IMR-90 (cell line): ENCODE measurements around the gene PDCD11. TPM values are rescaled to one million over a fixed set of nuclear protein-coding genes. Genes with fewer than 3 reads are reported as not detected.

Experiments used
- ATAC-seq: fragments of 200-7000 bp; cut with Tn5 transposase; 2 replicates; pipeline ENCODE4 v1.9.1; 2020; ENCODE audit warnings: low read depth, mild to moderate bottlenecking, moderate library complexity
- BruUV-seq: library from RNA; stranded (reverse); fragments of 400-500 nt; replicated peaks from 2 replicates; lab custom pipeline; 2021; lab: Mats Ljungman, UMichigan
- CTCF ChIA-PET: fragments of 300-600 bp; formaldehyde crosslinking; extraction: SDS; loops from one replicate; lab custom pipeline; 2021; ENCODE audit warnings: antibody characterized with exemption; lab: Yijun Ruan, JAX
- POLR2A ChIA-PET: fragments of 300-600 bp; sonication (Branson Sonifier 250); formaldehyde crosslinking; loops from one replicate; lab custom pipeline; 2022; ENCODE audit warnings: antibody characterized with exemption; ENCODE audit not compliant: unreplicated experiment; lab: Charles Lee
- DNase-seq: peaks from one replicate; pipeline ENCODE4 v3.0.0; 2013
- H2AFZ ChIP-seq: replicated peaks from 2 replicates; pipeline ENCODE3; 2013; ENCODE audit warnings: low read length, mild to moderate bottlenecking; ENCODE audit not compliant: poor library complexity
- H2AK5ac ChIP-seq: 2 replicates; pipeline ENCODE4 v1.6.1; 2013; ENCODE audit warnings: low read depth, low read length, inconsistent platforms
- H2AK9ac ChIP-seq: replicated peaks from 2 replicates; pipeline ENCODE3; 2013; ENCODE audit warnings: mild to moderate bottlenecking, low read depth, low read length, moderate library complexity; ENCODE audit not compliant: poor library complexity
- H2BK120ac ChIP-seq: 2 replicates; pipeline ENCODE4 v1.6.1; 2013; ENCODE audit warnings: low read depth, low read length, inconsistent platforms
- H2BK15ac ChIP-seq: 3 replicates; pipeline ENCODE4 v1.6.1; 2013; ENCODE audit warnings: low read depth, low read length, inconsistent platforms
- H2BK20ac ChIP-seq: 2 replicates; pipeline ENCODE4 v1.6.1; 2013; ENCODE audit warnings: low read depth, mild to moderate bottlenecking, inconsistent platforms, low read length, moderate library complexity
- H2BK5ac ChIP-seq: 2 replicates; pipeline ENCODE4 v1.6.1; 2013; ENCODE audit warnings: mild to moderate bottlenecking, low read depth, low read length, inconsistent platforms; ENCODE audit not compliant: poor library complexity, severe bottlenecking
- H3K14ac ChIP-seq: replicated peaks from 2 replicates; pipeline ENCODE4 v1.6.1; 2013; ENCODE audit warnings: low read depth, low read length, inconsistent platforms
- H3K18ac ChIP-seq: 2 replicates; pipeline ENCODE4 v1.6.1; 2013; ENCODE audit warnings: low read depth, low read length, control low read depth
- H3K23ac ChIP-seq: 2 replicates; pipeline ENCODE4 v1.6.1; 2013; ENCODE audit warnings: low read depth, low read length, inconsistent platforms
- H3K27ac ChIP-seq: 2 replicates; pipeline ENCODE4 v1.5.1; 2013; ENCODE audit warnings: mild to moderate bottlenecking, control low read depth, low read length; ENCODE audit not compliant: insufficient read depth
- H3K27me3 ChIP-seq: 2 replicates; pipeline ENCODE4 v1.6.1; 2013; ENCODE audit warnings: low read length; ENCODE audit not compliant: control insufficient read depth, insufficient read depth
- H3K36me3 ChIP-seq: 2 replicates; pipeline ENCODE4 v1.6.1; 2013; ENCODE audit warnings: low read length, mixed read lengths; ENCODE audit not compliant: control insufficient read depth, insufficient read depth
- H3K4ac ChIP-seq: 2 replicates; pipeline ENCODE4 v1.6.1; 2013; ENCODE audit warnings: low read depth, low read length, inconsistent platforms
- H3K4me1 ChIP-seq: 2 replicates; pipeline ENCODE4 v1.6.1; 2013; ENCODE audit warnings: low read length, mixed read lengths; ENCODE audit not compliant: control insufficient read depth, insufficient read depth
- H3K4me2 ChIP-seq: 2 replicates; pipeline ENCODE4 v1.6.1; 2013; ENCODE audit warnings: low read depth, mild to moderate bottlenecking, control low read depth, low read length, moderate library complexity
- H3K4me3 ChIP-seq: 2 replicates; pipeline ENCODE4 v1.5.1; 2013; ENCODE audit warnings: low read depth, mild to moderate bottlenecking, control low read depth, low read length, moderate library complexity; ENCODE audit not compliant: insufficient read depth
- H3K56ac ChIP-seq: 2 replicates; pipeline ENCODE4 v1.6.1; 2013; ENCODE audit warnings: low read length, inconsistent platforms; ENCODE audit not compliant: insufficient read depth; ENCODE audit errors: extremely low read depth
- H3K79me1 ChIP-seq, 2 experiments: 2 replicates each; pipeline ENCODE4 v1.6.1; 2013; ENCODE audit warnings: low read length in 2 of 2, inconsistent platforms in 1 of 2, low read depth in 1 of 2
- H3K9ac ChIP-seq: 2 replicates; pipeline ENCODE4 v1.6.1; 2013; ENCODE audit warnings: low read depth, low read length, control low read depth
- H3K9me1 ChIP-seq: 2 replicates; pipeline ENCODE4 v1.6.1; 2013; ENCODE audit warnings: low read length, inconsistent platforms; ENCODE audit not compliant: insufficient read depth
- H3K9me3 ChIP-seq: 2 replicates; pipeline ENCODE4 v1.6.1; 2013; ENCODE audit warnings: low read length; ENCODE audit not compliant: control insufficient read depth, insufficient read depth
- H4K20me1 ChIP-seq: 2 replicates; pipeline ENCODE4 v1.6.1; 2013; ENCODE audit warnings: low read length, inconsistent platforms; ENCODE audit not compliant: insufficient read depth
- H4K5ac ChIP-seq: 2 replicates; pipeline ENCODE4 v1.6.1; 2013; ENCODE audit warnings: mild to moderate bottlenecking, low read depth, low read length, control low read depth
- H4K8ac ChIP-seq, 2 experiments: 2 replicates each; pipeline ENCODE4 v1.6.1; 2013; ENCODE audit warnings: low read depth in 2 of 2, low read length in 2 of 2, control low read depth in 1 of 2, inconsistent platforms in 1 of 2
- H4K91ac ChIP-seq: 2 replicates; pipeline ENCODE4 v1.6.1; 2013; ENCODE audit warnings: low read depth, low read length, inconsistent platforms; ENCODE audit not compliant: insufficient read depth
- ELK1 ChIP-seq: fragments of 150-350 bp; IDR thresholded peaks from 2 replicates; pipeline ENCODE4 v1.6.1; 2016; ENCODE audit warnings: low read depth, mild to moderate bottlenecking, low read length, moderate library complexity, borderline replicate concordance
- MAFK ChIP-seq: IDR thresholded peaks from 2 replicates; pipeline ENCODE4 v1.6.1; 2012; ENCODE audit warnings: low read depth, low read length, improper control_type of control experiment
- RAD21 ChIP-seq: IDR thresholded peaks from 2 replicates; pipeline ENCODE4 v1.6.1; 2012; ENCODE audit warnings: low read length, improper control_type of control experiment
- RCOR1 ChIP-seq: IDR thresholded peaks from 2 replicates; pipeline ENCODE4 v1.6.1; 2012; ENCODE audit warnings: mild to moderate bottlenecking, low read length, improper control_type of control experiment; ENCODE audit not compliant: insufficient replicate concordance
- RFX5 ChIP-seq: IDR thresholded peaks from 2 replicates; pipeline ENCODE4 v1.8.0; 2012; ENCODE audit warnings: low read depth, mild to moderate bottlenecking, low read length, moderate library complexity
- SMC3 ChIP-seq: fragments of 150-350 bp; IDR thresholded peaks from 2 replicates; pipeline ENCODE4 v1.6.1; 2016; ENCODE audit warnings: low read depth, mild to moderate bottlenecking, antibody characterized with exemption, low read length, moderate library complexity
- WGBS, 2 experiments: methylation state at CpG; one replicate each; pipeline versions ENCODE4 v1.1.5 to v1.1.7; 2013; ENCODE audit warnings: missing lambda C conversion rate in 2 of 2; ENCODE audit not compliant: insufficient read length in 1 of 2; ENCODE audit errors: extremely low coverage in 2 of 2; 5-methylcytosine and 5-hydroxymethylcytosine counted together
- dilution Hi-C: fragments of 300-500 bp; cut with HindIII; formaldehyde crosslinking; loops from one replicate; pipeline ENCODE4 v1.14.3; 2018; ENCODE audit warnings: low sequenced_read_pairs; ENCODE audit not compliant: unreplicated experiment
- in situ Hi-C: fragments of 300-500 bp; cut with MboI; formaldehyde crosslinking; loops from 3 replicates; pipeline ENCODE4 v1.14.3; 2019; ENCODE audit warnings: low sequenced_read_pairs, inconsistent platforms, mixed read lengths
- intact Hi-C: fragments of 100-400 bp; cut with micrococcal nuclease; formaldehyde crosslinking; loops from 2 replicates; pipeline ENCODE4 v1.10.0; 2022
- polyA plus RNA-seq, 3 experiments: library from polyadenylated mRNA; depleted of rRNA; stranded (reverse); fragments of >200 nt; gene quantifications; 2 replicates each; pipeline ENCODE4 v1.2.3, GENCODE V29; 2012; ENCODE audit warnings: low replicate concordance in 1 of 3
- total RNA-seq: library from RNA; depleted of rRNA; stranded (reverse); fragments of >200 nt; gene quantifications from 2 replicates; pipeline ENCODE4 v1.2.3, GENCODE V29; 2012
- TF ChIP-seq, protein P1 (sequence below): conservative IDR thresholded peaks from 2 replicates; pipeline ENCODE4 v1.5.1; 2012; ENCODE audit warnings: mild to moderate bottlenecking, low read depth, low read length, improper control_type of control experiment

The PDCD11 gene
- total and polyA plus RNA-seq, 2 of the 4 experiments (the other 2 are of a cell fraction), result 20.4 to 56.8 TPM

DNA sequence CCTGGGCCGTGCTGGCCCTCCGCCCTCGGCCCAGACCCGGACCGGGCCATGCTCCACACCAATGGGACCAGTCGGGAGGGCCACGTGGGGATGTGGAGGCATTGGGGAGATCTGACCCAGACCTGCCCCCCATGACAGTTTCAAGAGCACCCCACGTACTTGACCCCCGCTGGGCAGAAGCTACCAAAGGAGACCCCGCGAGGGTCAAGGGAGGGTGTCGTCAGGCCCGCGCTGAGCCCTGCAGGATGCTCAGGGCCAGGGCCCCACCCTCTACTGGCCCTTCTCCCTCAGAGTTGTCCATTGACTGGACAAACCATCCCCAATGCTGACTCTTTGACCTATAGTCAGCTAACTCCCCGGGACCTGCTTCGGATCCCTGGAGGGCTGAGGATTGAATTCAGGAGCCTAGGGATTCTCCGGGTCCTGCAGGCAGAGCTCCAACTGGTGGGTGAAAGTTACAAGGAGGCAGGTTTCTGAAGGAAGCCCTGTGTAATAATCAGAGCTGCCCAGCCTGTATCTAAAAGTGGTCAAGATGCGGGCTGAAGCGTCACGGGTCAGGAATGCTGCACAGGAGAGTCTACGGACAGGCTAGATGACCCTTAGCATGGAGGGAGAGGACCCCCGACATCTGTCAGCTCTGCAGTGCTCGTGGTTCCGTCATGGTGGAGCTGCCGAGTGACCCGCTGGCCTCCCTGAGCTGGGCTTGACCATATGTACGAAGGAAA lies 56.2 kb downstream of the PDCD11 start (continued):
- TF ChIP-seq RCOR1 (no peak), SMC3 (no peak), ELK1 (no peak)

GRCh38 chr10:103454026-103454425 lies 57.6 kb downstream of the PDCD11 start:
- Histone ChIP-seq H3K23ac (no peak overlapping the region; the same call in 1 of the 2 replicates), H3K4ac (no peak overlapping the region), H3K4me2 (no peak overlapping the region), H2BK120ac (no peak overlapping the region), H4K20me1 (peaks cover 3% of the 10 kb centered on the region; the same call in 1 of the 2 replicates), H3K9me1 (peaks cover 8% of the 10 kb centered on the region), H3K27ac (no peak overlapping the region), H2BK20ac (no peak overlapping the region), H2BK15ac (no peak overlapping the region), H3K9me3 (no peaks in the 10 kb centered on the region), H3K56ac (no peak overlapping the region), H3K18ac (no peak overlapping the region), H3K4me1 (peaks cover 11% of the 10 kb centered on the region; the same call in 1 of the 2 replicates), H3K79me1 (peaks cover 0 to 21% of the 10 kb centered on the region in 2 experiments; a peak in 1 of 4 replicates), H4K5ac (no peak overlapping the region), H2AK5ac (no peak overlapping the region), H2BK5ac (no peak overlapping the region), H2AFZ (no peak overlapping the region), H3K36me3 (peaks cover 5% of the 10 kb centered on the region; the same call in 1 of the 2 replicates), H3K14ac (no peak overlapping the region), H4K91ac (no peak overlapping the region), H2AK9ac (no peak overlapping the region), H3K4me3 (no peak overlapping the region), H4K8ac (no peak overlapping the region), H3K27me3 (peaks cover 4% of the 10 kb centered on the region; the same call in 1 of the 2 replicates), H3K9ac (no peak overlapping the region)
- in situ Hi-C loops, result no loop called here
- ATAC-seq (no peak), DNase-seq (no peak)
- TF ChIP-seq MAFK, result no peak
- TF ChIP-seq RAD21, result no peak
- TF ChIP-seq ELK1, result no peak
- TF ChIP-seq, protein P1, sequence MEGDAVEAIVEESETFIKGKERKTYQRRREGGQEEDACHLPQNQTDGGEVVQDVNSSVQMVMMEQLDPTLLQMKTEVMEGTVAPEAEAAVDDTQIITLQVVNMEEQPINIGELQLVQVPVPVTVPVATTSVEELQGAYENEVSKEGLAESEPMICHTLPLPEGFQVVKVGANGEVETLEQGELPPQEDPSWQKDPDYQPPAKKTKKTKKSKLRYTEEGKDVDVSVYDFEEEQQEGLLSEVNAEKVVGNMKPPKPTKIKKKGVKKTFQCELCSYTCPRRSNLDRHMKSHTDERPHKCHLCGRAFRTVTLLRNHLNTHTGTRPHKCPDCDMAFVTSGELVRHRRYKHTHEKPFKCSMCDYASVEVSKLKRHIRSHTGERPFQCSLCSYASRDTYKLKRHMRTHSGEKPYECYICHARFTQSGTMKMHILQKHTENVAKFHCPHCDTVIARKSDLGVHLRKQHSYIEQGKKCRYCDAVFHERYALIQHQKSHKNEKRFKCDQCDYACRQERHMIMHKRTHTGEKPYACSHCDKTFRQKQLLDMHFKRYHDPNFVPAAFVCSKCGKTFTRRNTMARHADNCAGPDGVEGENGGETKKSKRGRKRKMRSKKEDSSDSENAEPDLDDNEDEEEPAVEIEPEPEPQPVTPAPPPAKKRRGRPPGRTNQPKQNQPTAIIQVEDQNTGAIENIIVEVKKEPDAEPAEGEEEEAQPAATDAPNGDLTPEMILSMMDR, result no peak
- no peak for TF ChIP-seq RCOR1
- no peak for TF ChIP-seq RFX5
- no CpG with 5 or more reads among the region's 4 CpGs for WGBS, 2 experiments
- POLR2A ChIA-PET, result no interaction called here
- dilution Hi-C loops, result no loop called here
- no TSS peak for BruUV-seq
- intact Hi-C loops, result no loop called here
- CTCF ChIA-PET, result interaction anchor here (0.6 kb wide), 1 partner anchor 757 kb away, joined by 3 read pairs; no protein-coding TSS in a partner anchor
